IPS-11a (cell line): ENCODE measurements around the gene LDLRAD4.

Experiments
- H3K4me3 ChIP-seq: one replicate; pipeline ENCODE4 v1.5.1; 2013; ENCODE audit warnings: low read depth, low read length, control low read depth

Gene LDLRAD4

DNA sequence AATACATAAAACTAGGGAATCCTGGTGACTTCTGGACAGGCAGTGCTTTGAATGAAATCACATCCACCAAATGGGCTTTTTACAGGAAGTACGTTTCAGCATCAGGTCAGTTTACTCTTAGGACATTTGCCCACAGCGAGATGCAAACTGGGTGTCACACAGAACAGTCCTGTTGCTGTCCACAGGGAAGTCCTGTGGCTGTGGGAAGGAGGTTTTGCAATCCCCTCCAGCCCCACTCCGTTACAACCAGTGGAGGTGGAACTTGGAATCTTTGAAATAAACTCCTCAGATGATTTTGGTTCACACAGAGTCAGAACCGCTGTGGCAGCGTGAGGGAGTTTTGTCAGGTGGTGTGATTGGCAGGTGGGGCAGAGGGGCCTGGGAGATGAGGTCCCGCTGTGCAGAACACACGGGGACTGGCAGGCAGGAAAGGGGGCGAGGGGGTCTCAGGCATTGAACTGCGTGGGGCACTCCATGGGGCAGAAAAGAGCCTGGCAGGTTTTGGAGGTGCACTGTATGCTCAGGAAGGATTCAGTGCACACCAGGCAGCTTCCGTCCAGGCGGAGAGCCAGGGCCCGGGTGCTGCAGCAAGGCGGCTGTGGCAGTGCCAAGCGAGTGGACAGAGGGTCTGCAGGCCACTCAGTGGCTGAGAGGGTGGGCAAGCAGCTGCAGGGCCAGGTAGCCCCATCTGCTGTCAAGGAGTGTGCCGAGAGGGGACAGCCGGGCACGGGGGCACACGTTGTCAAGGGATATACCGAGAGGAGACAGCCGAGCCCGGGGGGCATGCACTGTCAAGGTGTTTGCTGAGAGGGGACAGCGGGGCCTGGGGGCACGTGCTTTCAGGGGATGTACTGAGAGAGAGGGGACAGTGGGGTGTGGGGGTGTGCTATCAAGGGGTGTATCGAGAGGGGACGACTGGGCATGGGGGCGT is 148.7 kb downstream of the LDLRAD4 start:
- H3K4me3 ChIP-seq, result no peak overlapping the region

- no peak overlapping the region for H3K4me3 ChIP-seq
Observed at GRCh38 chr18:13368080-13368813, 149.7 kb downstream of the LDLRAD4 start.

DNA sequence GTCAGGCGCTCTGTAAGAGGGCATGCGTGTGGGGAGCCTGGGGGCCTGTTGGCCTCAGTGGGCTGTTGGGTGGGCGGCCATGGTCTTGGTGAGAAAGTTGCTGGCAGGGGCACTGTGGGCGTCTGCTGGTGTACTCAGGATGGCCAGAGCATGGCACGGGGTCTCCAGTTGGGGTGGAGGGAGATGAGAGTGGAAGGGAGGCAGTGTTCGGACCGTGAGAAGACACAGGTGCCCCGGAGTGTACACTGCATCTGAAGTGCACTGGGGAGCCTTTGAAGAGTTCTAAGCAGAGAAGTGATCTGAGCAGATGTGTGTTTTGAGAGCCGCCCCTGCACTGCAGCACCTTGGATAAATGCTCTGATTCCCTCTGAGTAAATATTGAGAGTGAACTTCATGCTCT is 150.8 kb downstream of the LDLRAD4 start:
- no peak overlapping the region for H3K4me3 ChIP-seq

GRCh38 chr18:13369756-13370510 is 151.4 kb downstream of the LDLRAD4 start:
- no peak overlapping the region for H3K4me3 ChIP-seq

DNA sequence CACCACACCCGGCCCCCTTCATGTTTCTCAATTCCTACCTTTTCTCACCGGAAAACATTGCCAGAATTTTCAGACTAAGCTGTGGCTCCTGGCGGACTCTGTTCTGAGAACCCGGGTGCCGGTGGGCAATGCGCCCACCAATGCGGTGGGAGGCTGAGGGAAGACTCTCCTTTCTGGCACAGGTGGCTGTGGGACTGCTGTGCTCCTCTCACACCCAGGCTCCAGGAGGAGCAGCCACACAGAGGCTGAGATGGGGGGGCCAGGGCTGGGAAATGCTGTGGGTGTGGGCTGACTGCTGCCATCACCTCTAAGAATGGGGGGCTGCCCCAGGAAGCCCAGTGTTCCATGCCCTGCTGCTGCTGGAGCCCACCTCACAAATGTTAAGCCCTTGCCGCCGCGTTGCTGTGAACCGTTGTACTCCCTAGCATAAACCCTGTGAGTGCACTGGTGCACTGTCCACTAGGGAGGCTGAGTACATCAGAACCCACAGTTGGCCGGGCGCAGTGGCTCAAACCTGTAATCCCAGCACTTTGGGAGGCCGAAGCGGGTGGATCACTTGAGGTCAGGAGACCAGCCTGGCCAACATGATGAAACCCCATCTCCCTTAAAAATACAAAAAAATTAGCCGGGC is 152.6 kb downstream of the LDLRAD4 start:
- no peak overlapping the region for H3K4me3 ChIP-seq

DNA sequence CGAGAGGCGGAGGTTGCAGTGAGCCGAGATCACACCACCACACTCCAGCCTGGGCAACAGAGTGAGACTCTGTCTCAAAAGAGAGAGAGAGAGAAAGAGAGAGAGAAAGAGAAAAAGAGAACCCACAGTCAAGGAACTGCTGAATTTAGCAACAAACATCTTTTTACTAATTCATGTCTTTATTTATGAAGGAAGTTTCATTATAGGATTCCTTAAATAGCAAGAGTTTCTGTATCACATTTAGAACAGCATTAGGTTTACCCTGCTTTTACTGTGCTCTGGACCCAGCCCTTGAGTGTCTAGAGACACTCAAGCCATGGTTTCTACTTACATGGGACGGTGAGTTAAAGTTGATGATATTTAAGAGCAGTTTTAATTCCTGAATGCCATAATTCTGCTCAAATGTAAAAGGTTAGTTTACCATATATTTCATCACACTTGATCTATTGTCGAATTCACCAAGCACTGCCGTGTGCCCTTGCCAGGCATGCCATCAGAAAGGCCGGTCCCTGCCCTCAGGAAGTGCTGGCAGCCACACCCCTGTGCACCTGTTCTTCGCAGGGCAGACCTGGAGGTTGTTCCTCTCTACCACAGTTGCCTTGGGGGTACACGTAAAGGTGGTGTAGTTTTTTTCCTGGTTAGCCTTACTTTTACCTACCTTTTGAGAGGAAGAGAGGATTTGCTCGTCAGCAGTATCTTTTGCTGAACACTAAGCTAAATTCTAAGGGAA is 153.3 kb downstream of the LDLRAD4 start:
- H3K4me3 ChIP-seq, result no peak overlapping the region

DNA sequence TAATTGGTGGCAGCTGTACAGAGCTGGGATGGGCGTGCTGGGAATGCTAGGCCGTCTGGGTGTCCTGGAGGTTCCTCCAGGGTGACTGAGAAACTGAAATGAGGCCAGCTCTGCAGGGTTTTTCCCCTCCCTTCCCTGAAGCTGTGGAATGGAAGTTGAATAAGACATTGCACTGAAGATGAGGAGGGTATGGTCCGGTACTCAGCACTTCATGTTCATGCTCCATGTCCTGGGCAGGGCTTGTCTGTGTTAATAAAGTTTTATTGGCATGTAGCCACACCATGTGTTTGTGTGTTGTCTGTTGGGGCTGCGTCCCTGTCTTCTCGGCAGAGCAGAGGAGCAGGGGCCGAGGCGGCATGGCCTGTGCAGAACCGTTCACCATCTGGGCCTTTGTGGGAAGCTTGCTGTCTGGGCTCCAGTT is 154.0 kb downstream of the LDLRAD4 start:
- H3K4me3 ChIP-seq, result no peak overlapping the region

DNA sequence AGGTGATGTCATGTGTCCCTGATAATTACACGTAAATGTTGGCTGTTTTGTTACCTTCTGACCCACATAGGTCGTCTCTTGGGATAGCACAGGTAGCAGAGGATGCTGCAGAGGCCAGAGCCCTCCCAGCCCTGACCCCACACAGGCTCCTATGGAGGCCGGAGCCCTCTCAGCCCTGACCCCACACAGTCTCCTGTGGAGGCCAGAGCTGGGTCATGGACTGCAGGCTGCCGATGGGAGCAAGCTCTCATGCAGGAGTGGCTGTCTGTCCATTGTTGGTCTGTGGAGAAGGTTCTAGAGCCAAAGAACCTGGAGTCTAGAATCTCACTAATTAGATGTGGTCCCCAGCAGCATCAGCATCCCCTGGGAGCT is 155.5 kb downstream of the LDLRAD4 start:
- no peak overlapping the region for H3K4me3 ChIP-seq

GRCh38 chr18:13374468-13375301 is 156.1 kb downstream of the LDLRAD4 start:
- no peak overlapping the region for H3K4me3 ChIP-seq

GRCh38 chr18:13375302-13376255 is 157.0 kb downstream of the LDLRAD4 start:
- no peak overlapping the region for H3K4me3 ChIP-seq

DNA sequence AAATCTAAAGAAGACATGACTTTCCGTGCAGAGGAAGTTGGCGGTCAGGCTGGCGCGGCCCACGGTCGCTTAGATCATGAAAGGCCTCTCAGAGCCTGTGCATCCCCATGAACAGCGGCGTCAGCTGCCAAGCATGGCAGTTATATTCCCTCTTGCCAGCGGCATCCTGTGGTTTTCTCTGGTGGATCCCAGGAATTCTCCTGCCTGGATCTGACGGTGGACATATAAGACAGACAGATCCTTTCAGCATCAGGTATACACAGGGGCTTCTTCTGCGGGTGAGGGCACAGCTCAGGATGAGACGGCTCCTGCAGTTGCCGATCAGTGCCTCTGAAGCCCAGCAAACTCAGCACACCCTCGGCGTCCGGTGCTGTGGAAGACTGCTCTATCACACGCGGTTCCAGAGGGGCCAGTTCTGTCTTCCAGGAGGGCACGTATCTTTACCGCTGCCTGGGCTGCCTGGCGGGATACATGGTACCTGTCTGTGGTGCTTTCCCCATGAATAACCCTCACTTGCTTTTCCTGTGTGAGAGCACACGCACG is 157.8 kb downstream of the LDLRAD4 start:
- no peak overlapping the region for H3K4me3 ChIP-seq

DNA sequence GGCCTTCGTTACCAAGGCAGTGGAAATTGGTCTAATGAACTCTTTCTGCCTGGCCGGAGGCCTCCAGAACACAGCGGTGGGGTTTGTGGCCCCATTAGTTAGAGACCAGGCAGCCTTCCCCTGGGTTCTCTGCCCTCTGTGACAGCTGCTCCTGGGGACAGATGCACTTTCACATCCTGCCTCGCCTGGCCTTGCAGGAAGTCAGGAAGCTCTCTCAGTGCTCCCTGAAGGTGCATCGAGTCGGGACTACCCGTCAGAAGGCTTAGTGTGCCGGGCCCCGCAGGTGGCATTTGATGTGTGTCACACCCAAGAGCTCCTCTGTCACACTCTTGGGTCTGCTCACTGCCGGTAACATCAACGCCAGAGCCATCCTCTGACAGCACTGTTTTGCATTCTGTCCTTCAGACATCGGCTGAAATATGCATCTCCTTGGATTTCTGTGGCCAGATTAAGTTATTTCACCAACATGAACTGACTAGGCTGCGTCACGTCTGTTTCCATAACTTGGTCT is 158.3 kb downstream of the LDLRAD4 start:
- no peak overlapping the region for H3K4me3 ChIP-seq

DNA sequence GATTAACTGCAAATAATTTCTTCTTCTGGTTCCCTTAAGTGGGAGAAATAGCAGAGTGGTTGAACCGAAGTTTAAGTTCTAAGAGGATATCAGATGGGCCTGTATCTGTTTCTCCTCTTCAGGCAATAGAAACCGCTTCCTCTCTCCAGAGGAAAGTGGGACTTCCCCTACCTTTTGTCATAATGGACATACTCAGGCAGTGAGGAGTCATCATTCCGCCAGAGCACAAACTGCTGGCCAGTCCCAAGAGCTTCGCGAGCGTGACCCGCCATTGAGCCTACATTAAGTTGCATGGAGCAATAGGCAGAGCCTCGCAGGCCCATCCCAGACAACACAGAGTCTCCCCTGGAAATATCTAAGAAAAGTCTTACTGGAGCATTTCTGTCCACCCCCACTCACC is 158.9 kb downstream of the LDLRAD4 start:
- no peak overlapping the region for H3K4me3 ChIP-seq

GRCh38 chr18:13378150-13378549 is 159.6 kb downstream of the LDLRAD4 start:
- H3K4me3 ChIP-seq, result no peak overlapping the region

GRCh38 chr18:13379062-13379865 is 160.7 kb downstream of the LDLRAD4 start:
- no peak overlapping the region for H3K4me3 ChIP-seq

GRCh38 chr18:13379930-13380690 is 161.6 kb downstream of the LDLRAD4 start:
- no peak overlapping the region for H3K4me3 ChIP-seq
